Gastroesophageal sphincter (tissue), 3 donors: ENCODE data around the gene AMD1.

Experiments used
- CTCF ChIP-seq, 4 experiments: fragments of 200-600 bp in 2 of 4; fragments of 450-650 bp in 2 of 4; sonication (generic) in 1 of 4; IDR thresholded peaks; one replicate each; pipeline ENCODE4 v1.5.1; 2017 to 2019; ENCODE audit warnings: antibody characterized with exemption in 4 of 4, mild to moderate bottlenecking in 2 of 4, moderate library complexity in 2 of 4
- EP300 ChIP-seq: sonication (generic); formaldehyde crosslinking; IDR thresholded peaks from one replicate; pipeline ENCODE4 v1.6.1; 2017; ENCODE audit warnings: antibody characterized with exemption, mild to moderate bottlenecking
- POLR2A ChIP-seq, 2 donors: fragments of 450-650 bp; IDR thresholded peaks; one replicate each; pipeline ENCODE4 v1.6.1; 2017; ENCODE audit warnings: antibody characterized with exemption in 2 of 2, mild to moderate bottlenecking in 2 of 2, moderate library complexity in 1 of 2
- POLR2AphosphoS5 ChIP-seq: sonication (generic); formaldehyde crosslinking; IDR thresholded peaks from one replicate; pipeline ENCODE4 v1.6.1; 2017; ENCODE audit warnings: antibody characterized with exemption

- no peak for TF ChIP-seq POLR2A (IDR thresholded peaks at IDR 0.05)
- no peak for TF ChIP-seq CTCF (IDR thresholded peaks at IDR 0.05)
- TF ChIP-seq EP300, result no peak
- no peak for TF ChIP-seq POLR2AphosphoS5
Measured at GRCh38 chr6:110826236-110827129, 48.1 kb upstream of the AMD1 start.
